HG03457 (cell line): Measurements from ENCODE around the gene PRDM4.

Experiments
- ATAC-seq: cut with Tn5 transposase; IDR thresholded peaks from one replicate; pipeline ENCODE4 v1.9.1; 2021; ENCODE audit warnings: moderate number of reproducible peaks; ENCODE audit not compliant: unreplicated experiment

The PRDM4 gene, protein sequence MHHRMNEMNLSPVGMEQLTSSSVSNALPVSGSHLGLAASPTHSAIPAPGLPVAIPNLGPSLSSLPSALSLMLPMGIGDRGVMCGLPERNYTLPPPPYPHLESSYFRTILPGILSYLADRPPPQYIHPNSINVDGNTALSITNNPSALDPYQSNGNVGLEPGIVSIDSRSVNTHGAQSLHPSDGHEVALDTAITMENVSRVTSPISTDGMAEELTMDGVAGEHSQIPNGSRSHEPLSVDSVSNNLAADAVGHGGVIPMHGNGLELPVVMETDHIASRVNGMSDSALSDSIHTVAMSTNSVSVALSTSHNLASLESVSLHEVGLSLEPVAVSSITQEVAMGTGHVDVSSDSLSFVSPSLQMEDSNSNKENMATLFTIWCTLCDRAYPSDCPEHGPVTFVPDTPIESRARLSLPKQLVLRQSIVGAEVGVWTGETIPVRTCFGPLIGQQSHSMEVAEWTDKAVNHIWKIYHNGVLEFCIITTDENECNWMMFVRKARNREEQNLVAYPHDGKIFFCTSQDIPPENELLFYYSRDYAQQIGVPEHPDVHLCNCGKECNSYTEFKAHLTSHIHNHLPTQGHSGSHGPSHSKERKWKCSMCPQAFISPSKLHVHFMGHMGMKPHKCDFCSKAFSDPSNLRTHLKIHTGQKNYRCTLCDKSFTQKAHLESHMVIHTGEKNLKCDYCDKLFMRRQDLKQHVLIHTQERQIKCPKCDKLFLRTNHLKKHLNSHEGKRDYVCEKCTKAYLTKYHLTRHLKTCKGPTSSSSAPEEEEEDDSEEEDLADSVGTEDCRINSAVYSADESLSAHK

DNA sequence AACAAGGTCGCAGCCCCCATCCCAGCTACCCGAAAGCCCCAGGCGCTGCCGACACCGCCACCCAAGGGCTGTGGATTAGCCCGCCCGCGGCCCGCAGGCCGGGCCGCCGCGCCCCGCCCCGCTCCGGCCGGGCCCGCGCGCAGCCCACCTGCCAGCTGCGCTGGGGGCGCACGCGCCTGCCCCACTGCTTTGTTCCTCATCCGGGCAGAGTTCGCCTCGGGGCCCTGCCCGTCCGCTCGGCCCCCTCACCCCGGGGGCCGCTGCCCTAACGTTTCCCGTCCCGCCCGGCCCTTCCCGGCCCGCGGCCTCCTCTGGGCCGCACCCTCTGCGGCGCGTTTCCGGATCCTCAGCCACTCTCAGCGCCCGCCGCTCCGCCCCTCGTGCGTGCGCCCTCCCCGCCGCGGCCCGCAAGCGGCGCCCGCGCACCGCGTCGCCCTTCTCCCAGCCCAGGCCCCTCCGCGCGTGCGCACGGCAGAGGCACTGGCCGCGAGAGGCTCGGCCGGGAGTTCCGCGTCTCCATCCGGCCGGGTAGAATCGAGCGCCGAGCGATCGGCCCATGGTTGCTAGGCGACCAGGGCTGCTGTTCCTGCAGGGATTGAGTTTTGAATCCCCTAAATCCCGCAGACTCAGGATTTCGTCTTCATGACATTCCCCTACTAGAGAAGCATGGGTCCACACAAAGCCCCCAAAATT, at the start of gene PRDM4:
TSS of gene PRDM4 (minus strand) at position 329 of the 693 bp plus-strand sequence. CDS start 622 bp downstream, outside the sequence.
- peak; percentile 87 for ATAC-seq

DNA sequence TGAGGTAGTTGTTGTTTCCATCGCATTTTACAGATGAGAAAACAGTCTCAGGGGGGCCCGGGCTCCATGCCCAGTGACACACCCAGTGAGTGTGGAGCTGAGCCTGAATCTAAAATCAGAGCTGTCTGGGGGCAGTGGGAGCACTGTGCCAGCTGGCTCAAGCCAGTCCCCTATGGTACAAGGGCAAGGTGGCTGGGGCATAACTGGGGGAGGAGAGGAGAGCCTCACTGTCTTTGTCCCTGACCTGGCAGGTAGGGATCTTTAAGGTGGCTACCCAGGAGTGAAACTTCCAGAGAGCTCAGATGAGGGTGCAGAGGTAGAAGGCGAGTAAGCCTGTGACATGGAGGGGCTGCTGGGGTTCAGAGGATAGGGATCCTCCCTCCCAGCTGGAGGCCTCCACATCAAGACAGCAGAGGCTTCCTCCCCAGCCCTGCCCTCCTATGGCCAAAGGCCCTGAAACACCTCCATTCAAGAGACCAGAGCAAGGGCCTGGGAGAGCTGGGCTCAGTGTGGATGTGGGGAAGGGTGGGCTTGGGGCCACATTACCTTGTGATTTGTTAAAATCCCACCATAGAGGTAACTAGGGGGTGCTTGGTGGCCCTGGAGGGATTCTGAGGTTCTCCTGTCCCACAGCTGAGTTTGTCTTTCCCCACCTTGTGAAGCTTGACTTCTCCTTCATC, 46.7 kb upstream of the PRDM4 start:
- ATAC-seq = no peak

DNA sequence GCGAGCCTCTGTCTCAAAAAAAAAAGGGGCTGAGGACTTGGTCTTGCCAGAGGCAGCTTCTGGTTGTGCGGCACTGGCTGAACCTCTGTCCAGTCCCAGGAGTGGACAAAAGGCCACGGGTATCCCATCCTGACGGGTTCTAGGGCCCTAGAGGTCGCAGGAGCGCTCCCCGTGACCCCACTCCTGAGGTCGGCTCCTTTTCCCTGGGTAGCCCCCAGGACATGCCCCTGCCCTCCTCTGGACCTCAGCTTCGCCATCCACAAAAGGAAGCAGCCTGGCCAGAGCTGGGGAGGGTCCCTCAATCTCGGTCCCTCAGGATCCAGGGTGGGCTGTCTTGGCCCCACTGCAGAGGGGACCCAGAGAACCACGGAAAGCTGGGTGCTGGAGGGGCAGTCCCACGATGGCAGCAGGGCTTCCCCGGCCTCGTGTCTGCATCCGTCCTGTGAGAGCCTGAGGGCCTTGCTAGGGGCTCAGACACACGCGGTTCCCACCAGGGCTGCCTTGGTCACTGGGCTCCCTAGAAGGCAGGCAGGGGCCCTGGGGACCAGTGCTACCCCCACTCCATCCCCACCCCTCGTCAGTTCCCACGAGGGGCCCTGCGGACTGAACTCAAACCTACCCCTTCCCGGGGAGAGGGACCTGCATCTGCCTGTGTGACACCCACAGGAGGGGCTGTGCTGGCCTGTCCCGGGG, 44.7 kb upstream of the PRDM4 start:
- ATAC-seq = no peak

DNA sequence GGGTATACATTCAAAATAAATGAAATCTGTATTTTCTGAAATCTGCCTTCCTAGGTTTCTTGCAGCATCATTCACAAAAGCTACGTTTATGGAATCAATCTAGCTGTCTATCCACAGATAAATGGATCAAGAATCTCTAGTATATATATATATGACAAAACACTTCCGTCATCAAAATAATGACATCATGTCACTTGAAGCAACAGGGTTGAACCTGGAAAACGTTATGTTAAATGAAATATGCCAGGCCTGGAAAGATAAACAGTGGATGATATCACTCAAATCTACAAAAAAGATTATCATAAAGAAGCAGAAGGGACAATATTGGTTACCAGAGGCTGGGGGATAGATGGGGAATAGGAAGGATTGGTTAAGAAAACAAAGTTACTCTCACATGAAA, 42.2 kb upstream of the PRDM4 start:
- ATAC-seq = no peak

DNA sequence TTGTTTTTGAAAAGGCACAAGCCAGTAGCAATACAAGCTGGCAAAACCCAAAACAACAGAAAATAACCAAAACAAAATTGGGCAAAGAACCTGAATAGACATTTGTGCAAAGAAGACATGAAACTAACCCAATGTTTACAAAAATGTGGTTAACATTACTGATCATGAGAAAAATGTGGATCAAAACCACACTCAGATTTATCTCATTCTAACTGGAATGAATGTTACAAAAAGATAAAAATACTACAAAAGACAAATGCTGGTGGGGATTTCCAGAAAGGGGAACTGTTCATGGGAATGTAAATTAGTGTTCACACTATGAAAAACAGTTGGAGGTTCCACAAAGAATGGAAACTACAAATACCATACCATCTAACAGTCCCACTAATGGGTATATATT, 40.2 kb upstream of the PRDM4 start:
- ATAC-seq = no peak

DNA sequence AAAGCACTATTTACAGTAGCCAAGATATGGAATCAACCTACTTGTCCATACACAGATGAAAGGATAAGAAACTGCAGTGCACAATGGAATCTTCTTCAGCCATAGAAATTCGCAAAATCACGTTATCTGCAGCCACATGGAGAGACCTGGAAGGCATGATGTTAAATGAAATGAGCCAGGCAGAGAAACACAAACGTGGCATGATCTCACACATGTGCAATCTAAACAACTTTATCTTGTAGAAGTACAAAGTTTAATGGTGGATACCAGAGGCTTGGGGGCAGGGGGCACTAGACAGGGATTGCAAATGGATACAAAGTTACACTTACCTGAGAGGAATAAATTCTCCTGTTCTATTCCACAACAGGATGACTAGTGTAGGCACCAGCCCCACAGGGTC, 37.6 kb upstream of the PRDM4 start:
- no peak for ATAC-seq

DNA sequence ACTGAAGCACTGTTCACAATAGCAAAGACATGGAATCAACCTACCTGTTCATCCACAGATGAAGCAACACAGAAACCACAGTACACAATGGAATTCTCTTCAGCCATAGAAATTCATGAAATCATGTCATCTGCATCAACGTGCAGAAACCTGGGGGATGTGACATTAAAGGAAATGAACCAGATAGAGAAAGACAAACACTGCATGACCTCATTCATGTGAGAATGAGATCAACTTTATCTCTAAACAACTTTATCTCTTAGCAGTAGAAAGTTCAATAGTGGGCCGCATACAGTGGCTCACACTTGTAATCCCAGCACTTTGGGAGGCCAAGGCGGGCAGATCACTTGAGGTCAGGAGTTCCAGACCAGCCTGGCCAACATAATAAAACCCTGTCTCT, 33.5 kb upstream of the PRDM4 start:
- no peak for ATAC-seq

DNA sequence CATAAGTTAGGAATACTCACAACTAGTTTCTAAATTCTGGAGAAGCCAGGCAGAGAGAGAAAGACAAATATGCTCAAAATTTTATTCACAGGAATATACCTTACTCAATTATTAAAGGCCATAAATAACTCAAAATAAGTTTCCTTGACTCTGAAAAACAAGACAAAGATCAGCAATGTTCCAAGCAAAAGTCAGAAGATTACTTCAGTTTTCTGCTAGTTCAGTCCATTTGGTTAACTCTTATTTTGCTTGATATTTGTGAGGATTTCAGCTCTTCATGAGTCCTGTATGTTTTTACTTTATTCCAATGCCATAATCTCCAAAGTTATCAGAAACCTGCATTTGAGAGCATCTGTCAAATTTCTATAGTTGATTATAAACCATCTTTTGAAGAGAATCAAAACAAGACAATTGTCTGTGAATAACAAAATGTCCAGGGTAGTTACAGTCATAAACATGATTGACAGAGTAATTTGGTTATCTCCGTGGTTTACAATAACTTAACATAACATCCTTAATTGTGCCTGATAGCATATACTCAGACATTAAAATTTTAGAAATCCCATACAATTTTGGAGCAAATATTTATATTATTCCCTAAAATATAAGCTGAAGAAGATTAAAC, 30.6 kb upstream of the PRDM4 start:
- no peak for ATAC-seq

DNA sequence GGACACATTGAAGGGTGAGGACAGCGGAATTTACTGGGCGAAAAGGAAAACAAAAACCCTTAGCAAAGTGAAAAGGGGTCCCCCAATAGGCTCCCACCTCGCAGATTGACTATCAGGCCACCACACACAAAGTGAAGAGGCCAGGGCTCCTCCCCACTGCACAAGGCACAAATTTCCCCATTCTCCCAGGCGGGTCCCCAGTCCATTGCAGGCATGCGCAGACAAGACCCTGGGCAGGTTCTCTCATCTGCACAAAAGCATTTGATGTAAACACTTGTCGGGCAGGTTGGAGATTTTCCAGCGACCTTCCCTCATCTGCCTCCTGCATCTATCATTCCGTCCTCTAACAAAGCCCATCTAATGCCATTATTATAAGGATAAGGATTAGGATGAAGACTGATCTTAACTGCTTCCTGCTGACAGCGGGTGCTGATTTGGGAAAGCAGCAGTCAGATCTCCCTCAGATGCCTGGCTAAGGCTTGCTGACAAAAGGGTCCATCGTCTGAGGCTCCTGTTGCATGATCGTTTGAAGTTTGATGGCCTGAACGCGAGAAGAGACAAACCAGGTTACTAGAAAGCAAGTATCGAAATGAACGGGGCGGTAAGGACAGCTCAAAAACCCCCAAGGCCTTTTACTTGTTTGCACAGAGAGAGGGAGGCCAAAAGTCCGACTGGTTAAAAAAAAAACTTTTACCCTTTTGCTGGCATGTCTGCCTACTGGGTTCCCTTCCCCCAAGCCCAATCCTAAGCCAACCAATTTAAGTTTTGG, 27.9 kb upstream of the PRDM4 start:
- no peak for ATAC-seq

DNA sequence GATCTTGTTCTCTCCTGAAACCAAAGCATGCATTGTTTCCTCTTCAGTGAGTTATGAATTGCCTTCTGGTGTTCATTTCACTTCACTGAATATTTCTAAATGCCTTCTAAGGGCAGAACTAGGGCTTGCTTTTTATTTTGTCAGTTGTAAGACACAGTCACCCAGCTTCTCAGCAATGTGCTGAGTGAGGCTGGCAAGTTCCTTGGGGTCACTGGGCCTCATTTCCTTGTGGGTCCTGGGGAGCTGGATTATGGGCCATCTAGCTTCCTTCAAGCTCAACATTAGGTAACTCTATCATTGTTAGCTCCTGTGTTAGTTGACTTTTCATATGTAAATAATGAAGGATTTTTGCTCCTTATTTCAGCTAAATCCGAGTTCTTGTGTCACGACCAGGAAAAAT, 27.3 kb upstream of the PRDM4 start:
- no peak for ATAC-seq

DNA sequence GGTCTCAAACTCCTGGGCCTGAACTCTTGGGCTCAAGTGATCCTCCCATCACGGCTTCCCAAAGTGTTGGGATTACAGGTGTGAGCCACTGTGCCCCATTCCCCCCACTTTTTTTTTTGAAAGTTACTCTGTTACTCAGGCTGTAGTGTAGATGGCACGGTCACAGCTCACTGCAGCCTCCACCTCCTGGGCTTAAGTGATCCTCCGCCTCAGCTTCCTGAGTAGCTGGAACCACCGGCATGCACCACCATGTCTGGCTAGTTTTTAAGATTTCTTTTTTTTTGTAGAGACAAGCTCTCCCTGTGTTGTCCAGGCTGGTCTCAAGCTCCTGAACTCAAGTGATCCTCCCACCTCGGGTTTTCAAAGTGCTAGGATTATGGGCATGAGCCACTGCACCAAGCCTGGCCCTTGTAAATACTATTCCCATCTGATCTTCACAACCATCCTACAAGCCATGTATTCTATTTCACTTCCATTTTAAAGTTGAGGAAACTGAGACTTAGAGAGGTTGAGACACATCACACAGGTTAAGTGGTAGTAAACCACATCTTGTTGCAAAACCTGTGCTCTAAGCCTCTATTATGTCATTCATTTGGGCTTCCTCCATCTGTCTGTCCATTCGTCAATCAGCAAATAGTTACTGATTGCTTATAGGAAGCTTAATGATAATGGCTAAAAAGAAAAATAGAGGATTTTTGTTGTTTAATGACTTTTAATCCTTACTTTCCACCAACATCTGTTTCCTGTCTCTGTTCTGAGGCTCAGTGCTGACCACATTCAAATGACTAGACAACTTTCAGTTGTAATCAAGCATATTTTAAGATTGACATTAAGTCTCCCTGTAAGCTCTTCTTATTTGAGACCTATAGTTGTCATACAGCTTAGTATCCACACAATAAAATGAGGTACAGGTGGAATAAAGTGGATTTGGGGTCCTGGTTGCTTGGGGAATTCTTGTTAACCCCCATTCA, 22.8 kb upstream of the PRDM4 start:
- ATAC-seq = peak; percentile 43

DNA sequence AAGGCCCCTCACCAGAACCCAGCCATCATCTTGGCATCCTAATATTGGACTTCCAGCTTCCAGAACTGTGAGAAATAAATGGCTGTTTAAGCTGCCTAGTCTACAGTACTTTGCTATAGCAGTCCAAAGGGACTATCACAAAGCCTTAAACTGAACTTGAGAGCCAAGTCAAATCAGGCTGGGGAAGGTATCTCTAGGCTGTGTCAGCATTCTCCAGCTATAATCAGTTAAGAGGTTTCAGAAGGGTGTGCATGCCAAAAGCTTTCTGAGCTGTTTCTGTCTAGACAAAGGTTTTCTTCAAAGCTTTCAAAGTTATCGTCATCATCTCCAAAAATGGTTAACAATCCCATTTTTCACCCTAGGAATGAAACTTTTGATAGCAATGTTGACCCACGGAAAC, 21.1 kb upstream of the PRDM4 start:
- no peak for ATAC-seq

DNA sequence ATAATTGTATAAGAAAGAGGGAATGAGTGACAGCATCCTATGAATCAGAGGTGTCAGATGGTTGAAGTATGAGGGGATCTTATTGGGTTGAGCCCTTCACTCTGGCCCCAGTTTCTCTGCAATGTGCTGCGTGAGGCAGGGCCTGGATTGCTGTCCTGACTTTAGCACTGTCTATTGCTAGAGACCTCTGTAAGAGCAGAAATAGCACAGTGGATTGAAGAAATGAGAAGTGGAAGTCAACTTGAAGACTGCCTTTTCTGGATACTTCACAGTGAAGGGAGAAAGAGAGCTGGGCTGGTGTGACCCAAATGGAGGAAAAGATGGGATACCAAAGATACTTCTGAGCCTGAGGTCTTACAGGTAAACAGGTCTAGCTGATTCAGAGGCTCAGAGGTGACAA, 19.4 kb upstream of the PRDM4 start:
- ATAC-seq = no peak

DNA sequence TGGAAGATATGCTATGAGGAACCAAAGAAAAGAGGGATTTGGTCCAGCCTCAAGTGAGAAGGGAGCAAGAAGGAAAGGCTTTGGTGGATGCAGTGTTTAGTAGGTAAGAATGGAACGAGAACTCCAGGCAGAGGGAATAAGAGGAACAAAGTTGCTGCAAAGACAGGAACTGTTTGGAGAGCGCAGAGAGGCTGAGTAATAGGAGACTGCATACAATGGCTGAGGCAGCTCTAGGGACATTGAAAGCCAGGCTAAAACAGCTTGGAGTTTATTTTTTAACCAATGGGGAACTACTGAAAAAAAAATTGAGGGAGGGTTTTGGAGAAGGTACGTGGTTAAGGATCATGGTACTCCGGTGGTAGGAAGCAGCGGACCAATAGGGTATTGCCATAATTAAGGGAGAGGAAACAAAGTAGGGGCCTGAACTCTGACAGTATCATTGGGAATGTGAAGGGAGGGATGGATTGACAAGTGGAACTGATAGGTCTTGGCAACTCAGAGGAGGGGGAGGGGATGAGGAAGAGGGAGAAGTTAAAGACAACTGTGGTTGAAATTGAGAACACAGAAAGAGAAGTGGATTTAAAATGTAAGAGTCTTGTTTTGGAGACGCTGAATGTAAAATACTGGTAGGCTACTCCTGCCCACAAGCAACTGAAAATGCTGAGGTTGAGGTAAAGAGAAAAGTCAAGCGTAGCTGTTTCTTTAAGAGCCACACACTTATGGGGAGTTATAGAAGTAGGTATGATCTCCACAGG, 18.3 kb upstream of the PRDM4 start:
- ATAC-seq = no peak

DNA sequence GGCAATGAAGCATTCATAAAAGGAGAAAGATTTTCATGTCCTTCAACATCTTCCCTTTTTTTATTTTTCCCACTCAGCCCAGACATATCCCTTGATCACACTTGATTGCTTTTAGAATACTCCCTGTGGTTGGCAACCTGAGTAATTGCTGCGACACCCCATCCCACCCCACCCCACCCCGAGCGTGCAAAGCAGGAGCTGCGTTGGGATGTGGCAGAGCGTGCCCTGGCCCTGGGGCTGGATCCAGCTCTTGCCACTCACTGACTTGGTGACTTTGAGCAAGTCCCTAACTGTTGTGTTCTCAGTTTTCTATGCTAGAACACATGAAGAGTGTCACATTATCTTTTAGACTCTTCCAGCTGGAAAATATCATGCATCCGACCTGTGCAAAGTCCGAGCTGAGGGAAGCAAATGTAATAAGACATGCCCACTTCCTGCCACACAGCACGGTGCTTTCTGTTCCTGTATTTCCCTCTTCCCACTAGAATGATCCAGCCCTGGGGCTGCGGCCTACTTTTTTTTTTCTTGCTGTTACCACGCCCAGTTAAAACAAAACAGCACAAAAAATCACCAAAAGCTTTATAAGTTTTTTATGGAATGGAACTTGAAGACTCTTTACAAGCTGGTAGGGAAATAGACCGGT, 17.6 kb upstream of the PRDM4 start:
- no peak for ATAC-seq

DNA sequence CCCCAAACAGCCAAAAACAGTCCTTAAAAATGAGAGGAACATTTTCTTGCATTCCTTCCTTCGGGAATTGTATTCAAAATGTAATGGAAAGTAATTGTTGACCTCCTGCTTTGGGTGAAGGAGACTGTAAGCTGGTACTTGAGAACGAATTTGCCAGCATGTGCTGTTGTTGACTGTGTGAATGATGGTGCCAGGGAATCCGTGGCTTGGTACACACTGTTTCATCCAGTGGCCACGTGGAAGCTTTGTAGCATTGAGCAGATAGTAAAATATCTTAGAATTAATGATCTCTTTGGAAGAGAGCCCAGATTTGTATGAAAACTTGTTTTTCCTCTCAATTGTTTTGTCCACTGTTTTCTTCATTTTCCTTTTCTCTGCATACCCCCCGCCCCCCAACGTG, 15.2 kb upstream of the PRDM4 start:
- ATAC-seq = no peak
